Hindlimb muscle (tissue), 1 donor: ENCODE measurements around the gene ADAM23. TPM values are rescaled to one million over a fixed set of nuclear protein-coding genes. Genes with fewer than 3 reads are reported as not detected.
"Not testable (repeated sequence)": the region's sequence is repeated elsewhere in the genome, so short reads cannot be mapped to it uniquely, and the experiment has no call there.

ENCODE experiments used
- DNase-seq: peaks from one replicate; pipeline ENCODE4 v3.0.0-alpha.2; 2013
- polyA plus RNA-seq: library from polyadenylated mRNA; unstranded; fragments of 120-200 nt; gene quantifications from one replicate; pipeline ENCODE4 v1.2.1, GENCODE V29; 2013; ENCODE audit not compliant: insufficient read length

The ADAM23 gene
- polyA plus RNA-seq: 8.2 TPM

GRCh38 chr2:206442833-206443734 lies at the start of gene ADAM23:
Gene ADAM23 (plus strand): TSS chr2:206443532. CDS start chr2:206443867, 335 bp downstream.
- DNase-seq: peak; percentile 63

- DNase-seq: no peak
Measured at GRCh38 chr2:206396211-206396610, 47.1 kb upstream of the ADAM23 start.

- DNase-seq: not testable (repeated sequence)
Measured at GRCh38 chr2:206402956-206403569, 40.3 kb upstream of the ADAM23 start.

- DNase-seq: no peak
Measured at GRCh38 chr2:206408323-206409320, 34.7 kb upstream of the ADAM23 start.

GRCh38 chr2:206410714-206411113 lies 32.6 kb upstream of the ADAM23 start:
- no peak for DNase-seq

GRCh38 chr2:206415618-206416243 lies 27.6 kb upstream of the ADAM23 start:
- no peak for DNase-seq

GRCh38 chr2:206418968-206419367 lies 24.4 kb upstream of the ADAM23 start:
- DNase-seq: no peak

- DNase-seq: no peak
Measured at GRCh38 chr2:206420721-206421120, 22.6 kb upstream of the ADAM23 start.

GRCh38 chr2:206422493-206422892 lies 20.8 kb upstream of the ADAM23 start:
- no peak for DNase-seq

GRCh38 chr2:206423147-206423546 lies 20.2 kb upstream of the ADAM23 start:
- DNase-seq: no peak

GRCh38 chr2:206424134-206424533 lies 19.2 kb upstream of the ADAM23 start:
- no peak for DNase-seq

- no peak for DNase-seq
Measured at GRCh38 chr2:206428783-206429182, 14.5 kb upstream of the ADAM23 start.

- no peak for DNase-seq
Measured at GRCh38 chr2:206430452-206430851, 12.9 kb upstream of the ADAM23 start.

GRCh38 chr2:206431439-206431838 lies 11.9 kb upstream of the ADAM23 start:
- no peak for DNase-seq

- DNase-seq: no peak
Measured at GRCh38 chr2:206432193-206433082, 10.9 kb upstream of the ADAM23 start.

GRCh38 chr2:206433190-206433589 lies 10.1 kb upstream of the ADAM23 start:
- DNase-seq: no peak

GRCh38 chr2:206433686-206434085 lies 9.6 kb upstream of the ADAM23 start:
- no peak for DNase-seq

GRCh38 chr2:206435742-206436141 lies 7.6 kb upstream of the ADAM23 start:
- DNase-seq: peak; percentile 16

- no peak for DNase-seq
Measured at GRCh38 chr2:206438196-206438724, 5.1 kb upstream of the ADAM23 start.

GRCh38 chr2:206442474-206442832 lies 879 bp upstream of the ADAM23 start:
- DNase-seq: no peak
